Hepatocyte (in vitro differentiated cells): ENCODE data around the gene HPSE2. TPM values are rescaled to one million over a fixed set of nuclear protein-coding genes. Genes with fewer than 3 reads are reported as not detected.

ENCODE experiments used
- DNase-seq: peaks from one replicate; pipeline ENCODE4 v3.0.0-alpha.2; 2016; ENCODE audit warnings: low spot score
- H2AFZ ChIP-seq: fragments of 200-600 bp; sonication (generic); 2 replicates; pipeline ENCODE4 v1.6.0; 2016; ENCODE audit warnings: antibody characterized with exemption, mild to moderate bottlenecking
- H3K27ac ChIP-seq: fragments of 200-600 bp; sonication (generic); 2 replicates; pipeline ENCODE4 v1.5.1; 2016; ENCODE audit warnings: mild to moderate bottlenecking
- H3K27me3 ChIP-seq: fragments of 200-600 bp; sonication (generic); 2 replicates; pipeline ENCODE4 v1.6.1; 2016
- H3K36me3 ChIP-seq: fragments of 200-600 bp; sonication (generic); replicated peaks from 2 replicates; pipeline ENCODE4 v1.5.1; 2016; ENCODE audit warnings: low read depth; ENCODE audit not compliant: insufficient read depth
- H3K4me1 ChIP-seq: fragments of 200-600 bp; sonication (generic); 2 replicates; pipeline ENCODE4 v1.5.1; 2016; ENCODE audit warnings: mild to moderate bottlenecking, moderate library complexity; ENCODE audit not compliant: insufficient read depth
- H3K4me2 ChIP-seq: fragments of 200-600 bp; sonication (generic); 2 replicates; pipeline ENCODE4 v1.6.0; 2016
- H3K4me3 ChIP-seq: fragments of 200-600 bp; sonication (generic); 2 replicates; pipeline ENCODE4 v1.5.1; 2016; ENCODE audit warnings: mild to moderate bottlenecking
- H3K79me2 ChIP-seq: fragments of 200-600 bp; sonication (generic); 2 replicates; pipeline ENCODE4 v1.6.0; 2017; ENCODE audit warnings: mild to moderate bottlenecking
- H3K9me2 ChIP-seq: fragments of 200-600 bp; sonication (generic); replicated peaks from 2 replicates; pipeline ENCODE4 v1.6.0; 2017; ENCODE audit warnings: mild to moderate bottlenecking; ENCODE audit not compliant: insufficient read depth
- H3K9me3 ChIP-seq: fragments of 200-600 bp; sonication (generic); 2 replicates; pipeline ENCODE4 v1.5.1; 2016; ENCODE audit warnings: low read depth, mild to moderate bottlenecking
- H4K20me1 ChIP-seq: fragments of 200-600 bp; sonication (generic); 2 replicates; pipeline ENCODE4 v1.6.0; 2016; ENCODE audit warnings: mild to moderate bottlenecking; ENCODE audit not compliant: insufficient read depth, poor library complexity, severe bottlenecking
- EZH2 ChIP-seq: fragments of 200-600 bp; sonication (generic); IDR thresholded peaks from 2 replicates; pipeline ENCODE4 v1.6.1; 2016; ENCODE audit warnings: antibody characterized with exemption, mild to moderate bottlenecking, borderline replicate concordance
- EZH2phosphoT487 ChIP-seq: fragments of 200-600 bp; sonication (generic); IDR thresholded peaks from one replicate; pipeline ENCODE4 v1.6.1; 2018; ENCODE audit warnings: antibody characterized with exemption, mild to moderate bottlenecking, low read depth, moderate library complexity; ENCODE audit not compliant: unreplicated experiment, severe bottlenecking
- WGBS: methylation state at CpG from one replicate; pipeline ENCODE4 v1.1.6; 2016; ENCODE audit warnings: low lambda C conversion rate; ENCODE audit errors: missing lambda C conversion rate; 5-methylcytosine and 5-hydroxymethylcytosine counted together
- polyA plus RNA-seq: library from polyadenylated mRNA; unstranded; fragments of >200 nt; fragmentation: Nextera tagmentation; extraction: Ambion mirVana; gene quantifications from 2 replicates; pipeline ENCODE4 v1.2.1, GENCODE V29; 2016
- total RNA-seq: library from RNA; depleted of rRNA; stranded (reverse); fragments of >200 nt; gene quantifications from 2 replicates; pipeline ENCODE4 v1.2.3, GENCODE V29; 2014
- TF ChIP-seq, protein P1 (sequence below): fragments of 200-600 bp; sonication (generic); IDR thresholded peaks from 2 replicates; pipeline ENCODE4 v1.5.1; 2016; ENCODE audit warnings: antibody characterized with exemption, mild to moderate bottlenecking; ENCODE audit not compliant: poor library complexity

The HPSE2 gene
- total and polyA plus RNA-seq, 2 experiments from 2014 or later: 3.7 to 5.7 TPM

DNA sequence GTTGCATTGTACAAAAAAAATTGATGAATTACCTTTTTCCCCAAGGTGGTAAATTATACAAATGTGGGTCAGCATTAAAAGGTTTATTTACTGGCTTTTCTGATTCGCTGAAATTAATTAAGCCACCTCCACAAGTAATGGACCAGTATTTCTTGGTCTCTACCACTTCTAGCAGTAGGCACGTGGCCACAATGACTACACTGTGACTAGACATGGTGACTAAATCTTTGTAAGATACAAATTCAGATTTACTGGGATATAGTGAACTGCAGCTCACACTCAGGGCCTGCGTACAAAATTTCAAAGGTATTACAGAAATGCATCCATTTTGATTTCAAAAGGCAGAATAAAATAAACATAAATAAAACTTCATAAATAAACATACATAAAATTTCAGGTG, 10.9 kb downstream of the HPSE2 start:
- Histone ChIP-seq H3K9me2 (no peaks in the 10 kb centered on the region), H3K4me1 (no peaks in the 10 kb centered on the region), H3K27ac (no peak overlapping the region), H3K9me3 (no peaks in the 10 kb centered on the region), H3K27me3 (peaks cover 14% of the 10 kb centered on the region), H3K4me2 (no peak overlapping the region), H3K36me3 (no peaks in the 10 kb centered on the region), H4K20me1 (no peaks in the 10 kb centered on the region), H3K4me3 (no peak overlapping the region), H3K79me2 (no peaks in the 10 kb centered on the region), H2AFZ (no peak overlapping the region)
- 93% methylated on average over 3 of the region's 3 CpGs for WGBS
- TF ChIP-seq, protein P1, sequence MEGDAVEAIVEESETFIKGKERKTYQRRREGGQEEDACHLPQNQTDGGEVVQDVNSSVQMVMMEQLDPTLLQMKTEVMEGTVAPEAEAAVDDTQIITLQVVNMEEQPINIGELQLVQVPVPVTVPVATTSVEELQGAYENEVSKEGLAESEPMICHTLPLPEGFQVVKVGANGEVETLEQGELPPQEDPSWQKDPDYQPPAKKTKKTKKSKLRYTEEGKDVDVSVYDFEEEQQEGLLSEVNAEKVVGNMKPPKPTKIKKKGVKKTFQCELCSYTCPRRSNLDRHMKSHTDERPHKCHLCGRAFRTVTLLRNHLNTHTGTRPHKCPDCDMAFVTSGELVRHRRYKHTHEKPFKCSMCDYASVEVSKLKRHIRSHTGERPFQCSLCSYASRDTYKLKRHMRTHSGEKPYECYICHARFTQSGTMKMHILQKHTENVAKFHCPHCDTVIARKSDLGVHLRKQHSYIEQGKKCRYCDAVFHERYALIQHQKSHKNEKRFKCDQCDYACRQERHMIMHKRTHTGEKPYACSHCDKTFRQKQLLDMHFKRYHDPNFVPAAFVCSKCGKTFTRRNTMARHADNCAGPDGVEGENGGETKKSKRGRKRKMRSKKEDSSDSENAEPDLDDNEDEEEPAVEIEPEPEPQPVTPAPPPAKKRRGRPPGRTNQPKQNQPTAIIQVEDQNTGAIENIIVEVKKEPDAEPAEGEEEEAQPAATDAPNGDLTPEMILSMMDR: no peak
- TF ChIP-seq EZH2: no peak
- no peak for TF ChIP-seq EZH2phosphoT487
- no peak for DNase-seq

DNA sequence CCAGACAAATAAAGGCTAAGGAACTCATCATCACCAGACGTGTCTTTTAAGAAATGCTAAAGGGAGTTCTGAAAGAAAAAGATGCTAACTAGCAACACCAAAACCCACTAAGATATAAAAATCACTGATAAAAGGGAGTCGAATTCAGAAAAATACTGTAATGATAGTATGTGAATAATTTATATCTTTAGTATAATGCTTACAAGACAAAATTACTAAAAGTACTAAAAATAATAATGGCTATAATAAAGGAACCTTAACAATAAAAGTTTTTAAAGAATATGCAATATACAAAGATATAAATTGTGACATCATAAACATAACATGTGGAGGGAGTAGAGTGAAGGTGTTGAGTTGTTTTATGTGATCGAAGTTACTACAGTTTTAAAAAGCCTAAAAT, 28.3 kb downstream of the HPSE2 start:
- no peaks in the 10 kb centered on the region for H3K9me2 ChIP-seq
- DNase-seq: no peak
- H3K79me2 ChIP-seq: no peaks in the 10 kb centered on the region
- H3K36me3 ChIP-seq: no peaks in the 10 kb centered on the region
- no peak overlapping the region for H3K4me2 ChIP-seq
- no peak overlapping the region for H3K4me3 ChIP-seq
- no peaks in the 10 kb centered on the region for H4K20me1 ChIP-seq
- TF ChIP-seq, protein P1: no peak
- TF ChIP-seq EZH2: no peak
- no peak for TF ChIP-seq EZH2phosphoT487
- WGBS: 92% methylated on average over 3 of the region's 3 CpGs
- H3K27ac ChIP-seq: no peak overlapping the region
- H3K4me1 ChIP-seq: no peaks in the 10 kb centered on the region
- H2AFZ ChIP-seq: no peak overlapping the region
- no peaks in the 10 kb centered on the region for H3K27me3 ChIP-seq
- no peaks in the 10 kb centered on the region for H3K9me3 ChIP-seq

DNA sequence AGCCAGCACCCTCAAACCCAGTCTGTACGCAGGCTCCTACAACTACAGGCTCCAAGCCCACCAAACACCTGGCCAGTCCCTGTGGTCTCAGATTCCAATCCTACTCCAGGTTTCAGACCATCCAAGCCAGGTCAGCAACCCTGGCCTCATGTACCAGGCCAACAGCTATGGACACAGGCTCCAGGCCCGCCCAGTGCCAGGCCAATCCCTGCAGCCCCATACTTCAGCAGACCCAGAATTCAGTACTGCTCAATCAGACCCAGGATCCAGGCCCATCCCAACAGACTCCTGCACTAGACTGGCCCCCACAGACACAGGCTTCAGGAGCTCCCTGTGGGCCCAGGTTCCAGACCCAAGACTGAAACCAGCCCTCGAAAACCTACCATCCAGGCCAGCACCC, 32.3 kb downstream of the HPSE2 start:
- Histone ChIP-seq H3K4me3 (no peak overlapping the region), H3K79me2 (no peaks in the 10 kb centered on the region), H3K9me3 (no peaks in the 10 kb centered on the region)

More for the DNA sequence above, 32.3 kb downstream of the HPSE2 start:
- TF ChIP-seq EZH2: no peak
- TF ChIP-seq EZH2phosphoT487: no peak
- TF ChIP-seq, protein P1: no peak
- Histone ChIP-seq H3K27me3 (no peaks in the 10 kb centered on the region), H4K20me1 (no peaks in the 10 kb centered on the region), H3K4me1 (no peaks in the 10 kb centered on the region), H3K9me2 (no peaks in the 10 kb centered on the region), H3K27ac (no peak overlapping the region), H3K36me3 (no peaks in the 10 kb centered on the region), H3K4me2 (no peak overlapping the region), H2AFZ (no peak overlapping the region)
- WGBS: 97% methylated on average over 3 of the region's 3 CpGs
- no peak for DNase-seq
